T-cell (primary cell): ENCODE measurements around the gene FSTL4. TPM values are rescaled to one million over a fixed set of nuclear protein-coding genes. Genes with fewer than 3 reads are reported as not detected.

Experiments
- ATAC-seq, 4 experiments: fragments of 200-7000 bp in 3 of 4; fragments of 150-1000 bp in 1 of 4; cut with Tn5 transposase; replicated peaks in 1 of 4; 1 replicate in 3 of 4; 2 replicates in 1 of 4; pipeline ENCODE4 v1.10.0; 2021; ENCODE audit warnings: moderate library complexity in 3 of 4, mild to moderate bottlenecking in 2 of 4, moderate number of reproducible peaks in 1 of 4
- CTCF ChIA-PET, 2 donors: fragments of 300-600 bp; sonication (Branson Sonifier 250); formaldehyde crosslinking; loops; one replicate each; lab custom pipeline; 2022; ENCODE audit warnings: antibody characterized with exemption in 2 of 2; lab: Charles Lee
- POLR2A ChIA-PET, 2 donors: fragments of 300-600 bp; sonication (Branson Sonifier 250); formaldehyde crosslinking; loops; one replicate each; lab custom pipeline; 2022; ENCODE audit warnings: antibody characterized with exemption in 2 of 2; lab: Charles Lee
- DNase-seq, 35 experiments: peaks; one replicate each; pipeline versions ENCODE4 v3.0.0 to v3.0.0-alpha.2; 2013 to 2023
- H3K27ac ChIP-seq: one replicate; pipeline ENCODE4 v1.5.1; 2013; ENCODE audit warnings: low read length
- H3K27me3 ChIP-seq, 2 experiments: replicated peaks in 1 of 2; 1 replicate in 1 of 2; 2 replicates in 1 of 2; pipeline versions ENCODE4 v1.6.1 to v1.7.0; 2013; ENCODE audit warnings: low read length in 1 of 2, mixed read lengths in 1 of 2; ENCODE audit not compliant: control insufficient read depth in 2 of 2, insufficient read depth in 2 of 2; ENCODE audit errors: extremely low read depth in 1 of 2
- H3K36me3 ChIP-seq, 2 donors: 1 replicate in 1 of 2; 2 replicates in 1 of 2; pipeline versions ENCODE4 v1.6.1 to v1.7.0; 2013; ENCODE audit warnings: low read length in 1 of 2; ENCODE audit not compliant: control insufficient read depth in 2 of 2, insufficient read depth in 1 of 2; ENCODE audit errors: extremely low read depth in 1 of 2
- H3K4me1 ChIP-seq, 2 experiments: 1 replicate in 1 of 2; 2 replicates in 1 of 2; pipeline versions ENCODE4 v1.6.1 to v1.7.0; 2013; ENCODE audit warnings: low read length in 2 of 2, mixed read lengths in 1 of 2; ENCODE audit not compliant: insufficient read depth in 2 of 2, control insufficient read depth in 1 of 2; ENCODE audit errors: extremely low read depth in 1 of 2
- H3K4me3 ChIP-seq, 2 donors: 1 replicate in 1 of 2; 2 replicates in 1 of 2; pipeline versions ENCODE4 v1.5.1 to v1.7.0; 2013; ENCODE audit warnings: mild to moderate bottlenecking in 2 of 2, low read length in 1 of 2, moderate library complexity in 1 of 2; ENCODE audit not compliant: control insufficient read depth in 1 of 2; ENCODE audit errors: extremely low read depth in 1 of 2
- H3K9me3 ChIP-seq: 2 replicates; pipeline ENCODE4 v1.7.0; 2013
- H3K27ac Mint-ChIP-seq, 2 donors: one replicate each; pipeline ENCODE4 v1.8.0; 2020 to 2021; ENCODE audit warnings: mild to moderate bottlenecking in 2 of 2, mixed read lengths in 2 of 2
- H3K27me3 Mint-ChIP-seq, 2 donors: one replicate each; pipeline ENCODE4 v1.8.0; 2021 to 2022; ENCODE audit warnings: mixed read lengths in 2 of 2
- H3K36me3 Mint-ChIP-seq: one replicate; pipeline ENCODE4 v1.8.0; 2021; ENCODE audit warnings: mixed read lengths
- H3K4me1 Mint-ChIP-seq, 3 donors: one replicate each; pipeline ENCODE4 v1.8.0; 2020 to 2022; ENCODE audit warnings: mixed read lengths in 3 of 3, mild to moderate bottlenecking in 1 of 3
- H3K4me3 Mint-ChIP-seq, 3 donors: one replicate each; pipeline ENCODE4 v1.8.0; 2020 to 2022; ENCODE audit warnings: mild to moderate bottlenecking in 3 of 3, mixed read lengths in 3 of 3, moderate library complexity in 3 of 3
- H3K9me3 Mint-ChIP-seq, 3 donors: one replicate each; pipeline ENCODE4 v1.8.0; 2020 to 2022; ENCODE audit warnings: mixed read lengths in 3 of 3
- WGBS: methylation state at CpG from one replicate; pipeline ENCODE4 v1.1.5; 2013; ENCODE audit warnings: missing lambda C conversion rate; ENCODE audit not compliant: insufficient coverage; 5-methylcytosine and 5-hydroxymethylcytosine counted together
- total RNA-seq, 35 experiments: library from RNA in 6 of 35; stranded (reverse) in 6 of 35; fragments of 120-200 nt in 1 of 35; gene quantifications; one replicate each; pipeline versions ENCODE4 v1.2.1 to v1.2.4 and lab custom pipeline; 2013 to 2026

Gene FSTL4
- total RNA-seq, 5 donors from 2014 or later (not counting 1 experiment from before 2014, with no cell fraction given): 1.6 TPM; not detected in 3

DNA sequence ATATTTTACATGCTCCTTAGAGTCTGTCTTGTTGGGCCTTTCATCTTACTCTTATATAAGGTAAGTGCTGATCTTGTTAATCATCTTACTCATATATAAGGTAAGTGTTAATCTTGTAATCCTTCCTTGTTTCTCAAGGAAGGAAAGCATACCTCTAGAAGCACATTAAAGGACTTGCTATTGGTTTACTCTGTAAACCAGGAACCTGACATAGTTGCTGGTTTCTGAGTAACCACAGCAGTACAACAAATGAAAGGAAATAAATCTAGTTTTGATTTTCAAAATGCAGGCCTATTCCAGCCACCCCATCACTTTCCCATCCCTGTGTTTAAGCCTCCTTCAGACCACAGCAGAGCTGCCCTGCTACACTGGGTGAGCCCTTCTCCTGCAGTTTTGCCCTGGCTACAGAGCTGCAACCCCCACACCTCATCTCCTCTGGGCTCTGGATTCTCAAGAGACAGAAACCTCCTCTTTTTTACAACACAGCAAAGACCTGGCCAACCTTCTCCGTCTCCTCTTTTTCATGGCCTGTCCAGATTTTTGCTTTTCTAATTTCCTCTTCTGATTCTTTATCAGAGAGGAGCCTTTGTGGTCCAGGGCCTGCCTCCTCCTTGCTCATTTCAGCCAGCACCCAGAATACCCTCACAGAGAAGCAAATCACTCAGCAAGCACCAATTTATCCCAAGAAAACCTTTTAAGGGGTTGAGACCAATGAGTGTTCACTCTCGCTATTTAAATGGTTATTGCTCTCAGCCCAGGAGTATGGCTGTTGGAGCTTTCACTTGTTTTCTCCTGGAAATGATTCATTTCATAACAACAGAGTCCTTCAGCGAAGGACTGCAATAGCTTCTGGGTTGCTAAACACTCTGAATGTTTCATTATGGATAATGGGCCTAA is 103.2 kb downstream of the FSTL4 start:
- no peaks in the 10 kb centered on the region for H3K36me3 Mint-ChIP-seq
- no peaks in the 10 kb centered on the region for H3K9me3 Mint-ChIP-seq
- no peak overlapping the region for H3K27ac Mint-ChIP-seq
- CTCF ChIA-PET: interaction anchor here in 1 of 2 donors (0.6 kb wide), 1 partner anchor 795 kb away, joined by 5 read pairs; no protein-coding TSS in a partner anchor
- 65% methylated on average over 2 of the region's 3 CpGs for WGBS
- Histone ChIP-seq H3K9me3 (no peaks in the 10 kb centered on the region), H3K36me3 (no peaks in the 10 kb centered on the region), H3K4me1 (no peaks in the 10 kb centered on the region), H3K4me3 (no peak overlapping the region), H3K27me3 (peaks cover 0 to 10% of the 10 kb centered on the region in 2 experiments), H3K27ac (no peak overlapping the region)
- H3K4me1 Mint-ChIP-seq: no peaks in the 10 kb centered on the region
- peaks cover 12 to 23% of the 10 kb centered on the region in 2 donors for H3K27me3 Mint-ChIP-seq
- DNase-seq (no peak), ATAC-seq (no peak)
- no peak overlapping the region for H3K4me3 Mint-ChIP-seq
- POLR2A ChIA-PET: no interaction called here

- DNase-seq (no peak), ATAC-seq (no peak)
- Histone ChIP-seq H3K9me3 (no peaks in the 10 kb centered on the region), H3K27me3 (peaks cover 0 to 10% of the 10 kb centered on the region in 2 experiments), H3K4me3 (no peak overlapping the region), H3K27ac (no peak overlapping the region), H3K4me1 (no peaks in the 10 kb centered on the region), H3K36me3 (no peaks in the 10 kb centered on the region)
- no peak overlapping the region for H3K4me3 Mint-ChIP-seq
- no peak overlapping the region for H3K27ac Mint-ChIP-seq
- ChIA-PET POLR2A (no interaction called here), CTCF (interaction anchor here in 1 of 2 donors (0.6 kb wide), 1 partner anchor 795 kb away, joined by 5 read pairs; no protein-coding TSS in a partner anchor)
- H3K36me3 Mint-ChIP-seq: no peaks in the 10 kb centered on the region
- H3K4me1 Mint-ChIP-seq: no peaks in the 10 kb centered on the region
- H3K9me3 Mint-ChIP-seq: no peaks in the 10 kb centered on the region
- WGBS: no CpG with 5 or more reads among the region's 5 CpGs
- peaks cover 12 to 20% of the 10 kb centered on the region in 2 donors for H3K27me3 Mint-ChIP-seq
Observed at GRCh38 chr5:133508331-133508730, 104.0 kb downstream of the FSTL4 start.

GRCh38 chr5:133506181-133506580 is 106.2 kb downstream of the FSTL4 start:
- Mint-ChIP-seq H3K4me3 (no peak overlapping the region), H3K9me3 (no peaks in the 10 kb centered on the region), H3K36me3 (no peaks in the 10 kb centered on the region), H3K27ac (no peak overlapping the region), H3K27me3 (peaks cover under 1 to 1% of the 10 kb centered on the region in 2 donors), H3K4me1 (no peaks in the 10 kb centered on the region)
- no CpG with 5 or more reads among the region's 5 CpGs for WGBS
- Histone ChIP-seq H3K4me3 (no peak overlapping the region), H3K4me1 (no peaks in the 10 kb centered on the region), H3K9me3 (no peaks in the 10 kb centered on the region), H3K27me3 (peaks cover 0 to 4% of the 10 kb centered on the region in 2 experiments), H3K36me3 (no peaks in the 10 kb centered on the region), H3K27ac (no peak overlapping the region)
- ChIA-PET CTCF (no interaction called here), POLR2A (interaction anchor here in 1 of 2 donors (0.7 kb wide), 1 partner anchor 153 kb away, joined by 3 read pairs; no protein-coding TSS in a partner anchor)
- DNase-seq (no peak), ATAC-seq (no peak)

GRCh38 chr5:133503511-133503910 is 108.8 kb downstream of the FSTL4 start:
- no CpG with 5 or more reads among the region's 1 CpG for WGBS
- Histone ChIP-seq H3K4me1 (no peaks in the 10 kb centered on the region), H3K4me3 (no peak overlapping the region), H3K36me3 (no peaks in the 10 kb centered on the region), H3K27ac (no peak overlapping the region), H3K27me3 (no peaks in the 10 kb centered on the region), H3K9me3 (no peaks in the 10 kb centered on the region)
- ChIA-PET POLR2A (no interaction called here), CTCF (no interaction called here)
- Mint-ChIP-seq H3K9me3 (no peaks in the 10 kb centered on the region), H3K36me3 (no peaks in the 10 kb centered on the region), H3K4me3 (no peak overlapping the region), H3K4me1 (no peaks in the 10 kb centered on the region), H3K27ac (no peak overlapping the region), H3K27me3 (peaks cover 4% of the 10 kb centered on the region in 2 donors)
- no peak for DNase-seq
- no peak for ATAC-seq

GRCh38 chr5:133499895-133500294 is 112.4 kb downstream of the FSTL4 start:
- Histone ChIP-seq H3K27ac (no peak overlapping the region), H3K9me3 (no peaks in the 10 kb centered on the region), H3K4me3 (no peak overlapping the region), H3K36me3 (no peaks in the 10 kb centered on the region), H3K4me1 (no peaks in the 10 kb centered on the region), H3K27me3 (peaks cover 0 to 17% of the 10 kb centered on the region in 2 experiments)
- Mint-ChIP-seq H3K9me3 (no peaks in the 10 kb centered on the region), H3K27me3 (peaks cover 12 to 19% of the 10 kb centered on the region in 2 donors), H3K4me3 (no peak overlapping the region), H3K27ac (no peak overlapping the region), H3K36me3 (no peaks in the 10 kb centered on the region), H3K4me1 (no peaks in the 10 kb centered on the region)
- no peak for ATAC-seq
- POLR2A ChIA-PET: interaction anchor here in 1 of 2 donors (0.6 kb wide), 1 partner anchor 187 kb away, joined by 4 read pairs; no protein-coding TSS in a partner anchor
- CTCF ChIA-PET: interaction anchor here in 1 of 2 donors (0.5 kb wide), 1 partner anchor 294 kb away, joined by 3 read pairs; no protein-coding TSS in a partner anchor
- DNase-seq: no peak
- WGBS: no CpG with 5 or more reads among the region's 5 CpGs

DNA sequence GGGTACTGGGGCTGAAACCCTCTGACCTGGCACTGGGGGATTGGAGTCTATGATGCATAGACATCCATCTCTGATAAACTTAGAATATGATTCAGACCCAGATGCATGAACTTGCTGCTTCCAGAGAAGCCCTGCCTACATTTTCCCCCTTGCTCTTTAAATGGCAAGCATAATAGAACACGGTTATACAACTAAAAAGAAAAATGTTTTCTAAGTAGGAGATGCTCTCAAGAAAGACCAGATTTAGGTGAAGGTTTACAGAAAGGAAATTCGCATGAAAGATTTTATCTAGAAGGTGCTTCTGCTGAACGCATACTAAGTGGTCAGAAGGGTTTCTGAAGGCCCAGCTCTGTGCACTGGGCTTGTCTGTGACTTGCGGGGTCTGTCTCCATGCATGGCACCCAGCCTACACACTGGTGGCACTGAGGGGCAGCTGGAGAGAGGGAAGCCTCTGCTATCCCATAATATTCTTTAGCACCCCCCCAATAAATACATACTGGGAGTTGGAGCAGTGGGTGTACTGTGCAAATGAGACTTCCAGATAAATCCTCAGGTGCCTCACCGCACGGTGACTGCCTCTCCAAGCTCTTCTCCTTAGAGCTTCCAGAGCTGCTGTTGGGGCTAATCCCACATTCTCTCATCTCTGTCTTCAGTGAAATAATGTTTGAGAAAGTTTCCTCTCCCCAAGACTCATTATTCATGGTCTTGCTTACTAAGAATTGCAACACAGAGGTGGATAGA is 114.6 kb downstream of the FSTL4 start:
- no peak overlapping the region for H3K27ac Mint-ChIP-seq
- CTCF ChIA-PET: no interaction called here

More for the DNA sequence above, 114.6 kb downstream of the FSTL4 start:
- Histone ChIP-seq H3K9me3 (no peaks in the 10 kb centered on the region), H3K4me1 (no peaks in the 10 kb centered on the region), H3K27ac (no peak overlapping the region), H3K27me3 (peaks cover 0 to 17% of the 10 kb centered on the region in 2 experiments), H3K36me3 (no peaks in the 10 kb centered on the region), H3K4me3 (no peak overlapping the region)
- no peak for ATAC-seq
- Mint-ChIP-seq H3K27me3 (peaks cover 12 to 19% of the 10 kb centered on the region in 2 donors), H3K36me3 (no peaks in the 10 kb centered on the region), H3K9me3 (no peaks in the 10 kb centered on the region), H3K4me1 (no peaks in the 10 kb centered on the region), H3K4me3 (no peak overlapping the region)
- WGBS: 58% methylated on average over 2 of the region's 6 CpGs
- no peak for DNase-seq
- POLR2A ChIA-PET: no interaction called here
